H1 (cell line): Measurements from ENCODE around the gene PCCA. TPM values are rescaled to one million over a fixed set of nuclear protein-coding genes. Genes with fewer than 3 reads are reported as not detected.

ENCODE experiments used
- CTCF ChIA-PET: fragments of 300-600 bp; sonication (Branson Sonifier 250); formaldehyde crosslinking; loops from one replicate; lab custom pipeline; 2021; ENCODE audit not compliant: partially characterized antibody; lab: Charles Lee
- POLR2A ChIA-PET: fragments of 300-600 bp; sonication (Branson Sonifier 250); formaldehyde crosslinking; loops from one replicate; lab custom pipeline; 2021; ENCODE audit warnings: inconsistent platforms; ENCODE audit not compliant: partially characterized antibody; lab: Charles Lee
- DNase-seq, 2 experiments: peaks; one replicate each; pipeline versions ENCODE4 v3.0.0 to v3.0.0-alpha.2; 2010 to 2022; ENCODE audit warnings: low spot score in 2 of 2, low read depth in 1 of 2, mixed read lengths in 1 of 2
- FAIRE-seq: peaks from 2 replicates; lab custom pipeline; 2011; peaks lifted over from hg19 to GRCh38; lab: Jason Lieb, UNC
- H2AFZ ChIP-seq: 2 replicates; pipeline ENCODE4 v1.8.1; 2012; ENCODE audit warnings: low read length, inconsistent platforms
- H2AK5ac ChIP-seq: 2 replicates; pipeline ENCODE4 v1.6.1; 2013; ENCODE audit warnings: low read depth, low read length
- H2BK120ac ChIP-seq: replicated peaks from 2 replicates; pipeline ENCODE3; 2013; ENCODE audit warnings: low read depth, low read length, inconsistent platforms
- H2BK12ac ChIP-seq: 2 replicates; pipeline ENCODE4 v1.6.1; 2013; ENCODE audit warnings: low read depth, low read length
- H2BK15ac ChIP-seq: 2 replicates; pipeline ENCODE4 v1.6.1; 2013; ENCODE audit warnings: low read length
- H2BK20ac ChIP-seq: 2 replicates; pipeline ENCODE4 v1.6.1; 2013; ENCODE audit warnings: low read length
- H2BK5ac ChIP-seq: 2 replicates; pipeline ENCODE4 v1.6.1; 2013; ENCODE audit warnings: low read depth, low read length
- H3K14ac ChIP-seq: 2 replicates; pipeline ENCODE4 v1.6.1; 2013; ENCODE audit warnings: inconsistent platforms; ENCODE audit not compliant: insufficient read length
- H3K18ac ChIP-seq: 2 replicates; pipeline ENCODE4 v1.6.1; 2013; ENCODE audit warnings: low read length; ENCODE audit errors: extremely low read depth
- H3K23ac ChIP-seq: 2 replicates; pipeline ENCODE4 v1.6.1; 2013; ENCODE audit warnings: inconsistent platforms; ENCODE audit not compliant: insufficient read length
- H3K23me2 ChIP-seq: 2 replicates; pipeline ENCODE4 v1.6.1; 2013; ENCODE audit warnings: low read depth, low read length
- H3K27ac ChIP-seq: 2 replicates; pipeline ENCODE4 v1.6.1; 2011; ENCODE audit warnings: low read depth, low read length, inconsistent platforms
- H3K27me3 ChIP-seq, 4 experiments: replicated peaks in 1 of 4; 1 replicate in 1 of 4; 2 replicates in 3 of 4; pipeline versions ENCODE4 v1.6.1 to v1.8.1; 2011 to 2013; ENCODE audit warnings: low read length in 3 of 4, mild to moderate bottlenecking in 3 of 4, inconsistent platforms in 2 of 4, mixed read lengths in 2 of 4, moderate library complexity in 1 of 4; ENCODE audit not compliant: control insufficient read depth in 3 of 4, insufficient read depth in 3 of 4; ENCODE audit errors: extremely low read depth in 1 of 4
- H3K36me3 ChIP-seq, 4 experiments: 2 replicates each; pipeline versions ENCODE4 v1.6.1 to v1.8.1; 2011 to 2013; ENCODE audit warnings: mild to moderate bottlenecking in 4 of 4, low read length in 3 of 4, moderate library complexity in 2 of 4, control low read depth in 1 of 4, inconsistent platforms in 1 of 4; ENCODE audit not compliant: insufficient read depth in 4 of 4, control insufficient read depth in 2 of 4
- H3K4ac ChIP-seq: replicated peaks from 2 replicates; pipeline ENCODE3; 2013; ENCODE audit warnings: low read length, low read depth, mixed read lengths, inconsistent platforms; ENCODE audit not compliant: insufficient read length
- H3K4me1 ChIP-seq, 4 experiments: replicated peaks in 1 of 4; 1 replicate in 1 of 4; 2 replicates in 3 of 4; pipeline versions ENCODE4 v1.6.1 to v1.8.1; 2011 to 2013; ENCODE audit warnings: low read length in 3 of 4, inconsistent platforms in 2 of 4, mixed read lengths in 1 of 4; ENCODE audit not compliant: insufficient read depth in 4 of 4, control insufficient read depth in 3 of 4
- H3K4me2 ChIP-seq, 2 experiments: 2 replicates each; pipeline versions ENCODE4 v1.6.1 to v1.8.1; 2011 to 2013; ENCODE audit warnings: low read depth in 2 of 2, low read length in 2 of 2, control low read depth in 1 of 2, inconsistent platforms in 1 of 2, mild to moderate bottlenecking in 1 of 2; ENCODE audit not compliant: insufficient read depth in 1 of 2
- H3K4me3 ChIP-seq, 4 experiments: fragments of 200-600, 300-600 bp in 1 of 4; sonication (generic), shearing (Covaris generic), sonication (Bioruptor Twin) in 1 of 4; 2 replicates each; pipeline versions ENCODE4 v1.5.1 to v1.8.1; 2011 to 2016; ENCODE audit warnings: low read length in 4 of 4, low read depth in 3 of 4, control low read depth in 2 of 4, inconsistent platforms in 2 of 4, mild to moderate bottlenecking in 2 of 4, mixed read lengths in 1 of 4, moderate library complexity in 1 of 4; ENCODE audit not compliant: insufficient read depth in 2 of 4; ENCODE audit errors: extremely low read depth in 1 of 4
- H3K56ac ChIP-seq: replicated peaks from 2 replicates; pipeline ENCODE3; 2013; ENCODE audit warnings: low read depth, mild to moderate bottlenecking, mixed read lengths, low read length, inconsistent platforms; ENCODE audit not compliant: insufficient read length
- H3K79me1 ChIP-seq: 2 replicates; pipeline ENCODE4 v1.6.1; 2013; ENCODE audit warnings: low read depth, low read length, control low read depth
- H3K79me2 ChIP-seq, 2 experiments: 2 replicates each; pipeline versions ENCODE4 v1.6.1 to v1.8.1; 2012 to 2013; ENCODE audit warnings: low read length in 2 of 2, mild to moderate bottlenecking in 2 of 2, inconsistent platforms in 1 of 2; ENCODE audit not compliant: insufficient read depth in 2 of 2, control insufficient read depth in 1 of 2
- H3K9ac ChIP-seq, 4 experiments: replicated peaks in 1 of 4; 1 replicate in 1 of 4; 2 replicates in 3 of 4; pipeline versions ENCODE4 v1.6.1 to v1.8.1; 2011 to 2013; ENCODE audit warnings: low read depth in 3 of 4, low read length in 3 of 4, control low read depth in 2 of 4, mild to moderate bottlenecking in 2 of 4, moderate library complexity in 2 of 4, inconsistent platforms in 1 of 4; ENCODE audit errors: extremely low read depth in 1 of 4
- H3K9me3 ChIP-seq, 2 experiments: 2 replicates each; pipeline versions ENCODE4 v1.6.1 to v1.8.1; 2012 to 2013; ENCODE audit warnings: mild to moderate bottlenecking in 2 of 2, moderate library complexity in 2 of 2, control low read depth in 1 of 2, inconsistent platforms in 1 of 2, low read depth in 1 of 2, low read length in 1 of 2, mixed read lengths in 1 of 2; ENCODE audit not compliant: insufficient read depth in 2 of 2
- H4K20me1 ChIP-seq, 2 experiments: replicated peaks in 1 of 2; 2 replicates each; pipeline versions ENCODE3 to v1.8.1; 2011 to 2013; ENCODE audit warnings: inconsistent platforms in 2 of 2, low read length in 2 of 2, mild to moderate bottlenecking in 1 of 2; ENCODE audit not compliant: insufficient read depth in 2 of 2, control insufficient read depth in 1 of 2
- H4K5ac ChIP-seq: 2 replicates; pipeline ENCODE4 v1.6.1; 2013; ENCODE audit warnings: low read length, low read depth, mixed read lengths, inconsistent platforms; ENCODE audit not compliant: insufficient read length
- H4K8ac ChIP-seq: 2 replicates; pipeline ENCODE4 v1.8.0; 2013; ENCODE audit warnings: mild to moderate bottlenecking, moderate library complexity, low read length, inconsistent platforms; ENCODE audit not compliant: insufficient read depth; ENCODE audit errors: extremely low read depth
- H4K91ac ChIP-seq: replicated peaks from 2 replicates; pipeline ENCODE3; 2013; ENCODE audit warnings: low read length, mixed read lengths, inconsistent platforms; ENCODE audit not compliant: insufficient read length
- ATF3 ChIP-seq: IDR thresholded peaks from 2 replicates; pipeline ENCODE4 v1.6.1; 2011; ENCODE audit warnings: low read depth, mild to moderate bottlenecking, low read length; ENCODE audit not compliant: insufficient read depth
- CBX8 ChIP-seq: fragments of 300-800, 300-1000 bp; sonication (generic); IDR thresholded peaks from 2 replicates; pipeline ENCODE4 v1.7.1; 2016; ENCODE audit warnings: low read depth, low read length, borderline replicate concordance
- CREB1 ChIP-seq: IDR thresholded peaks from 2 replicates; pipeline ENCODE4 v1.6.1; 2012; ENCODE audit warnings: inconsistent platforms
- CTCF ChIP-seq, 3 experiments: IDR thresholded peaks; 1 replicate in 2 of 3; 2 replicates in 1 of 3; pipeline versions ENCODE4 v1.5.1 to v1.6.1; 2011; ENCODE audit warnings: low read length in 3 of 3, mild to moderate bottlenecking in 3 of 3, inconsistent platforms in 2 of 3, low read depth in 1 of 3, moderate library complexity in 1 of 3; ENCODE audit not compliant: insufficient read depth in 1 of 3; ENCODE audit errors: control extremely low read depth in 1 of 3
- EGR1 ChIP-seq: IDR thresholded peaks from 2 replicates; pipeline ENCODE4 v1.6.1; 2011; ENCODE audit warnings: low read depth, low read length, borderline replicate concordance
- KDM1A ChIP-seq: fragments of 200-600, 300-600 bp; sonication (generic); IDR thresholded peaks from 2 replicates; pipeline ENCODE4 v1.7.1; 2016; ENCODE audit warnings: mild to moderate bottlenecking, low read length, borderline replicate concordance
- PHF8 ChIP-seq: fragments of 200-600 bp; sonication (generic); conservative IDR thresholded peaks from 2 replicates; pipeline ENCODE4 v1.7.1; 2012; ENCODE audit warnings: low read depth, mild to moderate bottlenecking, inconsistent platforms, low read length, moderate library complexity
- RNF2 ChIP-seq: fragments of 200-900, 300-1000 bp; sonication (generic); IDR thresholded peaks from 2 replicates; pipeline ENCODE4 v1.7.1; 2016; ENCODE audit warnings: borderline replicate concordance, low read depth, mild to moderate bottlenecking, antibody characterized with exemption, low read length; ENCODE audit not compliant: poor library complexity, severe bottlenecking; ENCODE audit errors: missing control alignments
- TAF7 ChIP-seq: optimal IDR thresholded peaks from 2 replicates; pipeline ENCODE3; 2011; ENCODE audit warnings: low read depth, mild to moderate bottlenecking, inconsistent platforms, low read length, moderate library complexity, borderline replicate concordance
- ZNF274 ChIP-seq: IDR thresholded peaks from 2 replicates; pipeline ENCODE4 v1.7.0; 2012; ENCODE audit warnings: low read length, borderline replicate concordance; ENCODE audit errors: extremely low read depth
- WGBS, 2 experiments: shearing (Covaris generic) in 1 of 2; methylation state at CpG; one replicate each; pipeline versions ENCODE4 v1.1.6 to v1.1.7; 2013 to 2015; ENCODE audit warnings: low lambda C conversion rate in 2 of 2, mixed read lengths in 2 of 2, inconsistent platforms in 1 of 2, low coverage in 1 of 2, missing lambda C conversion rate in 1 of 2; ENCODE audit not compliant: insufficient replicate concordance in 2 of 2, insufficient coverage in 1 of 2, insufficient read length in 1 of 2; ENCODE audit errors: extremely low coverage in 1 of 2, missing lambda C conversion rate in 1 of 2; 5-methylcytosine and 5-hydroxymethylcytosine counted together
- polyA plus RNA-seq, 7 experiments: library from polyadenylated mRNA; depleted of rRNA in 3 of 7; stranded (reverse) in 5 of 7; unstranded in 2 of 7; fragments of >200 nt in 5 of 7; fragments of 200-250 nt in 2 of 7; gene quantifications; 1 replicate in 5 of 7; 2 replicates in 1 of 7; 4 replicates in 1 of 7; pipeline versions ENCODE4 v1.2.1 to v1.2.3, GENCODE V29; 2011 to 2013; ENCODE audit warnings: missing spikeins in 2 of 7, mixed read lengths in 2 of 7
- total RNA-seq: library from RNA; stranded (reverse); fragmentation: NEBNext Ultra II Directional; extraction: Animal tissue kit (Norgen Biotek cat#: 25700); gene quantifications from 2 replicates; pipeline ENCODE4 v1.2.1, GENCODE V29; 2021

PCCA gene
- total and polyA plus RNA-seq, 2 of the 8 experiments (the other 6 are each of a cell fraction or from before 2014, with no cell fraction given): 18.4 to 49.8 TPM

- H2BK15ac ChIP-seq: no peak overlapping the region
- H3K4ac ChIP-seq: no peak overlapping the region
- no peaks in the 10 kb centered on the region for H3K79me1 ChIP-seq
- no peak overlapping the region for H3K4me2 ChIP-seq
- no peaks in the 10 kb centered on the region for H3K9me3 ChIP-seq
- no peak overlapping the region for H3K9ac ChIP-seq
- FAIRE-seq (no peak), DNase-seq (no peak)
- no peak for TF ChIP-seq RNF2
- no peak for TF ChIP-seq CREB1
- no peak for TF ChIP-seq KDM1A
- TF ChIP-seq ZNF274: no peak
- TF ChIP-seq ATF3: no peak
- no peak for TF ChIP-seq CBX8
- TF ChIP-seq PHF8: no peak
- no peak for TF ChIP-seq TAF7
- TF ChIP-seq EGR1: no peak
- no peak for TF ChIP-seq CTCF (IDR thresholded peaks at IDR 0.05; ENCODE audit: control extremely low read depth in 1 of 3, insufficient read depth in 1 of 3, low read depth in 1 of 3, low read length in 3 of 3)
- POLR2A ChIA-PET: no interaction called here
- H4K91ac ChIP-seq: no peak overlapping the region
- no peaks in the 10 kb centered on the region for H3K79me2 ChIP-seq
- H3K4me3 ChIP-seq: no peak overlapping the region
- no peak overlapping the region for H4K5ac ChIP-seq
- H2AK5ac ChIP-seq: no peak overlapping the region
- no peak overlapping the region for H4K8ac ChIP-seq
- peaks cover 0 to 1% of the 10 kb centered on the region in 2 experiments for H4K20me1 ChIP-seq
- no peak overlapping the region for H3K56ac ChIP-seq
- no peak overlapping the region for H3K27ac ChIP-seq
- H3K4me1 ChIP-seq: peaks cover 0 to 2% (median under 1%) of the 10 kb centered on the region in 4 experiments; a peak in 5 of 7 replicates
- H2BK20ac ChIP-seq: no peak overlapping the region
- H2AFZ ChIP-seq: no peak overlapping the region
- no peaks in the 10 kb centered on the region for H3K23me2 ChIP-seq
- no peak overlapping the region for H2BK120ac ChIP-seq
- H3K23ac ChIP-seq: no peak overlapping the region
- peaks cover 0 to 16% (median 0%) of the 10 kb centered on the region in 4 experiments; a peak in 4 of 8 replicates for H3K36me3 ChIP-seq
- H3K18ac ChIP-seq: no peak overlapping the region
- H2BK12ac ChIP-seq: no peak overlapping the region
- H2BK5ac ChIP-seq: no peak overlapping the region
- no peaks in the 10 kb centered on the region for H3K27me3 ChIP-seq
- H3K14ac ChIP-seq: no peak overlapping the region
- CTCF ChIA-PET: interaction anchor here (0.7 kb wide), 1 partner anchor 172 kb away, joined by 3 read pairs; no protein-coding TSS in a partner anchor
- 85% methylated on average over 6 of the region's 6 CpGs; no CpG with 5 or more reads in 1 of the 2 experiments for WGBS, 2 experiments
Observed at GRCh38 chr13:100341327-100341726, 252.4 kb downstream of the PCCA start.
